Mammary epithelial cell (primary cell): Measurements from ENCODE around the gene C10orf53.

ENCODE experiments used
- CTCF ChIP-seq, 2 donors: IDR thresholded peaks in 1 of 2; conservative IDR thresholded peaks in 1 of 2; 2 replicates each; pipeline ENCODE4 v1.5.1; 2011 to 2012; ENCODE audit warnings: inconsistent platforms in 2 of 2, low read length in 2 of 2, mild to moderate bottlenecking in 2 of 2, control low read depth in 1 of 2, low read depth in 1 of 2; ENCODE audit not compliant: insufficient read depth in 1 of 2; ENCODE audit errors: extremely low read depth in 1 of 2
- EZH2 ChIP-seq: IDR thresholded peaks from 2 replicates; pipeline ENCODE4 v1.6.1; 2012; ENCODE audit warnings: low read length, inconsistent platforms, borderline replicate concordance

- TF ChIP-seq CTCF (conservative IDR thresholded peaks at IDR 0.05 in 1 of 2, IDR thresholded peaks at IDR 0.05 in 1 of 2; ENCODE audit: extremely low read depth in 1 of 2, insufficient read depth in 1 of 2, low read depth in 1 of 2, low read length in 2 of 2), result no peak
- no peak for TF ChIP-seq EZH2
Measured at GRCh38 chr10:49741108-49741995, 61.9 kb downstream of the C10orf53 start.
